GM23248 (cell line): ENCODE data around the gene CSH1.
"Not testable (repeated sequence)": the region's sequence is repeated elsewhere in the genome, so short reads cannot be mapped to it uniquely, and the experiment has no call there.

Experiments used
- EZH2 ChIP-seq: fragments of 200-600 bp; sonication (generic); IDR thresholded peaks from 2 replicates; pipeline ENCODE4 v1.6.1; 2018; ENCODE audit warnings: antibody characterized with exemption, mild to moderate bottlenecking; ENCODE audit not compliant: insufficient read depth, poor library complexity, severe bottlenecking
- EZH2phosphoT487 ChIP-seq: fragments of 200-600 bp; sonication (generic); IDR thresholded peaks from 2 replicates; pipeline ENCODE4 v1.6.1; 2018; ENCODE audit warnings: antibody characterized with exemption, moderate library complexity, mild to moderate bottlenecking, low read depth; ENCODE audit not compliant: insufficient read depth

GRCh38 chr17:63874061-63874626 lies 22.2 kb downstream of the CSH1 start:
- not testable (repeated sequence) for TF ChIP-seq EZH2phosphoT487, EZH2
